HFFc6 (cell line): ENCODE results near the gene UNC45A. TPM values are rescaled to one million over a fixed set of nuclear protein-coding genes. Genes with fewer than 3 reads are reported as not detected.
"Not testable (repeated sequence)": the region's sequence is repeated elsewhere in the genome, so short reads cannot be mapped to it uniquely, and the experiment has no call there.

Experiments used
- DNase-seq: peaks from one replicate; pipeline ENCODE4 v3.0.0-alpha.2; 2018
- H3K27ac Mint-ChIP-seq: 2 replicates; pipeline ENCODE4 v1.8.0; 2020; ENCODE audit warnings: mild to moderate bottlenecking, mixed read lengths
- H3K27me3 Mint-ChIP-seq: 2 replicates; pipeline ENCODE4 v1.8.0; 2021; ENCODE audit warnings: mild to moderate bottlenecking, moderate library complexity, mixed read lengths; ENCODE audit not compliant: insufficient read depth
- H3K36me3 Mint-ChIP-seq: 2 replicates; pipeline ENCODE4 v1.8.0; 2021; ENCODE audit warnings: low read depth, mixed read lengths
- H3K4me1 Mint-ChIP-seq: 2 replicates; pipeline ENCODE4 v1.8.0; 2020; ENCODE audit warnings: low read depth, mixed read lengths
- H3K4me3 Mint-ChIP-seq: 2 replicates; pipeline ENCODE4 v1.8.0; 2020; ENCODE audit warnings: mild to moderate bottlenecking, moderate library complexity, mixed read lengths
- H3K9me3 Mint-ChIP-seq: 2 replicates; pipeline ENCODE4 v1.8.0; 2020; ENCODE audit warnings: mild to moderate bottlenecking, mixed read lengths
- CTCF ChIP-seq: fragments of 200-600 bp; sonication (generic); IDR thresholded peaks from 2 replicates; pipeline ENCODE4 v1.5.0; 2021; ENCODE audit warnings: antibody characterized with exemption, mild to moderate bottlenecking
- total RNA-seq, 6 experiments: library from RNA; stranded (reverse); fragmentation: NEBNext Ultra II Directional; extraction: Animal tissue kit (Norgen Biotek cat#: 25700); gene quantifications; 2 replicates in 1 of 6; 3 replicates in 5 of 6; pipeline ENCODE4 v1.2.3, GENCODE V29; 2021

UNC45A gene
- total RNA-seq, 6 experiments from 2014 or later: 65.3 to 77.5 (median 72.1) TPM

DNA sequence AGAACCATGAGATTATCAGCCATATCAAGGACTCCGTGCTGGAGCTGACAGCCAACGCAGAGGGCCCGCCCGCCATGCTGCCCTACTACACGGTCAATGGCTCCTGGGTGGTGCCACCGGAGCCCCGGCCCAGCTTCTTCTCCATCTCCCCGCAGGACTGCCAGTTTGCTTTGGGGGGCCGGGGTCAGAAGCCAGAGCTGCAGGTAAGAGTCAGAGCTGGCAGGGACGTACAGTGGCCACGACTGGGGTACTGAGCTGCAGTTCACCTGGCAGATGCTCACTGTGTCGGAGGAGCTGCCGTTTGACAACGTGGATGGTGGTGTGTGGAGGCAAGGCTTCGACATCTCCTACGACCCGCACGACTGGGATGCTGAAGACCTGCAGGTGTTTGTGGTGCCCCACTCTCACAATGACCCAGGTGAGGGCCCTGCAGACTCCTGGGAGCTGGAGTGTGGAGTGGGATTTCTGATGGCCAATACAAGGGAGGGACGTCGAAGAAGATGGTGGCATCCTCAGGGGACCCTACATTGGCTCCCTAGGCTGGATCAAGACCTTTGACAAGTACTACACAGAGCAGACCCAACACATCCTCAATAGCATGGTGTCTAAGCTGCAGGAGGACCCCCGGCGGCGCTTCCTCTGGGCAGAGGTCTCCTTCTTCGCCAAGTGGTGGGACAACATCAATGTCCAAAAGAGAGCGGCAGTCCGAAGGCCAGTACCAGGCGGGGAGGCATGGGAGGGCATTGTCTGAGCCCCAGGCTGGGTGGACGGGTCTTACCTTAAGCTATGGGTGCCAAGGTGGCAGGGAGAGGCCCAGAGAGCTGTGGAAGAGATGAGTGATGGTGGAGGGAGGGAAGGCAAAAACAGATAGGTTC is 29.5 kb upstream of the UNC45A start:
- DNase-seq: no peak
- Mint-ChIP-seq H3K36me3 (peaks cover 6% of the 10 kb centered on the region), H3K4me1 (peaks cover 17% of the 10 kb centered on the region), H3K27me3 (no peaks in the 10 kb centered on the region), H3K27ac (no peak overlapping the region), H3K9me3 (no peaks in the 10 kb centered on the region), H3K4me3 (no peak overlapping the region)
- no peak for TF ChIP-seq CTCF

DNA sequence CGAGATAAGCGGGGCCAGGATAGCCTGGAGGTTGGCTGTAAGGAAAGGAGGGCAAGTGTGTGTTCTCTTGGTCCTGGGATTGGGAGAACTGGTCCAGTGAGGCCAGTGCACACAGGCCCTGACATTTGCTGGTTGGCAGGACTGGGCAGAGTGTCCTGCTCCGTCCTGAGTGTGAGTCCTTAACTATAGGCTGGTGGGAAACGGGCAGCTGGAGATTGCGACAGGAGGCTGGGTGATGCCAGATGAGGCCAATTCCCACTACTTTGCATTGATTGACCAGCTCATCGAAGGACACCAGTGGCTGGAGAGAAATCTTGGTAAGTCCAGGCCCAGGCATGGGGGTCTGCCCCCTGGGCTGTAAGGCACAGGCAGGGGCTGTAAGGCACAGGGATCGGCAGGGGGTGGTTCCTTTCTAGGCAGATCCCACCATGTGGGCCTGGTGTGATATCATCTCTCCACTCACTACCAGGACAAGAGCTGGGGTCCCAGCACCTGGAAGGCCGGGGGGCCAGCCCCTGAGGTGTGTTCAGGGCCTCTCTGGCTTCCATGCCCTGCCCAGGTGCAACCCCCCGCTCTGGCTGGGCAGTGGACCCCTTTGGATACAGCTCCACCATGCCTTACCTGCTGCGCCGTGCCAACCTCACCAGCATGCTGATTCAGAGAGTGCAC is 28.8 kb upstream of the UNC45A start:
- TF ChIP-seq CTCF: no peak
- no peak overlapping the region for H3K27ac Mint-ChIP-seq
- H3K4me3 Mint-ChIP-seq: no peak overlapping the region
- no peaks in the 10 kb centered on the region for H3K9me3 Mint-ChIP-seq
- H3K4me1 Mint-ChIP-seq: peaks cover 14% of the 10 kb centered on the region
- H3K36me3 Mint-ChIP-seq: peaks cover 6% of the 10 kb centered on the region
- H3K27me3 Mint-ChIP-seq: no peaks in the 10 kb centered on the region
- DNase-seq: no peak

GRCh38 chr15:90907051-90907660 is 27.9 kb upstream of the UNC45A start:
- DNase-seq: no peak
- Mint-ChIP-seq H3K4me1 (peaks cover 6% of the 10 kb centered on the region), H3K27me3 (no peaks in the 10 kb centered on the region), H3K4me3 (no peak overlapping the region), H3K36me3 (peaks cover 6% of the 10 kb centered on the region), H3K9me3 (no peaks in the 10 kb centered on the region), H3K27ac (no peak overlapping the region)
- TF ChIP-seq CTCF: no peak

GRCh38 chr15:90907838-90908507 is 27.1 kb upstream of the UNC45A start:
- TF ChIP-seq CTCF: no peak
- no peak for DNase-seq
- H3K4me3 Mint-ChIP-seq: no peak overlapping the region
- peaks cover 7% of the 10 kb centered on the region for H3K36me3 Mint-ChIP-seq
- H3K27me3 Mint-ChIP-seq: no peaks in the 10 kb centered on the region
- H3K27ac Mint-ChIP-seq: no peak overlapping the region
- no peaks in the 10 kb centered on the region for H3K9me3 Mint-ChIP-seq
- peaks cover 6% of the 10 kb centered on the region for H3K4me1 Mint-ChIP-seq

GRCh38 chr15:90909449-90909848 is 25.6 kb upstream of the UNC45A start:
- peaks cover 13% of the 10 kb centered on the region for H3K36me3 Mint-ChIP-seq
- not testable (repeated sequence) for H3K27ac Mint-ChIP-seq, H3K9me3 Mint-ChIP-seq, H3K4me3 Mint-ChIP-seq, H3K4me1 Mint-ChIP-seq, H3K27me3 Mint-ChIP-seq, DNase-seq
